ENCODE data around the gene DXO. TPM values are rescaled to one million over a fixed set of nuclear protein-coding genes. Genes with fewer than 3 reads are reported as not detected.
A peak's percentile ranks its signal among the peaks of the same experiment; 100 is the strongest.

The DXO gene
- total RNA-seq, 2 experiments from 2014 or later = 13.0 to 13.1 TPM

GRCh38 chr6:31946370-31946885, 25.5 kb downstream of the DXO start:
- ChIA-PET CTCF (no interaction called here), POLR2A (interaction anchor here (1.2 kb wide), 1 partner anchor 12 kb away, joined by 4 read pairs; no protein-coding TSS in a partner anchor)
- Mint-ChIP-seq H3K9me3 (no peaks in the 10 kb centered on the region), H3K27me3 (peaks cover 8% of the 10 kb centered on the region), H3K4me1 (ENCODE audit: low read depth) (peaks cover 4% of the 10 kb centered on the region), H3K27ac (no peak overlapping the region), H3K36me3 (ENCODE audit: low read depth) (no peaks in the 10 kb centered on the region), H3K4me3 (no peak overlapping the region)
- DNase-seq = no peak
- intact Hi-C loops (cut with micrococcal nuclease) = no loop called here
- no peak for ATAC-seq
- no peak for TF ChIP-seq CTCF (IDR thresholded peaks at IDR 0.05)

GRCh38 chr6:31945507-31946369, 26.2 kb downstream of the DXO start, which contains the start of gene CFB:
CFB (plus strand) TSS chr6:31946095; CDS start chr6:31946222, 127 bp downstream.
- POLR2A ChIA-PET = interaction anchor here (0.7 to 1.2 kb wide), 4 partner anchors 12 to 48 kb away, joined by 3 to 4 read pairs (median 4); partner anchors contain the start of genes DXO and EHMT2
- CTCF ChIA-PET = interaction anchor here (0.7 to 0.9 kb wide), 2 partner anchors 11 to 173 kb away, joined by 3 to 4 read pairs; no protein-coding TSS in a partner anchor
- ATAC-seq = peak; percentile 45
- H3K4me3 Mint-ChIP-seq = no peak within 1 kb of the TSS
- TF ChIP-seq CTCF (IDR thresholded peaks at IDR 0.05) = no peak
- H3K9me3 Mint-ChIP-seq = no peaks in the 10 kb centered on the region
- intact Hi-C loops (cut with micrococcal nuclease) = no loop called here
- peak; percentile 10 for DNase-seq
- no peak within 1 kb of the TSS for H3K27ac Mint-ChIP-seq
- peaks cover 4% of the 10 kb centered on the region for H3K4me1 Mint-ChIP-seq (ENCODE audit: low read depth)
- H3K36me3 Mint-ChIP-seq (ENCODE audit: low read depth) = no peaks in the 10 kb centered on the region
- peaks cover 8% of the 10 kb centered on the region for H3K27me3 Mint-ChIP-seq

- Mint-ChIP-seq H3K36me3 (ENCODE audit: low read depth) (no peaks in the 10 kb centered on the region), H3K4me1 (ENCODE audit: low read depth) (peaks cover 4% of the 10 kb centered on the region), H3K27ac (no peak overlapping the region), H3K27me3 (peaks cover 8% of the 10 kb centered on the region), H3K4me3 (no peak overlapping the region), H3K9me3 (no peaks in the 10 kb centered on the region)
- no peak for TF ChIP-seq CTCF (IDR thresholded peaks at IDR 0.05)
- ATAC-seq (no peak), DNase-seq (no peak)
- ChIA-PET POLR2A (interaction anchor here (0.7 to 1.2 kb wide), 4 partner anchors 13 to 48 kb away, joined by 3 to 4 read pairs (median 4); partner anchors contain the start of genes DXO and EHMT2), CTCF (interaction anchor here (0.7 to 0.9 kb wide), 2 partner anchors 12 to 174 kb away, joined by 3 to 4 read pairs; no protein-coding TSS in a partner anchor)
- intact Hi-C loops (cut with micrococcal nuclease) = no loop called here
These were observed 26.8 kb downstream of the DXO start for GRCh38 chr6:31945154-31945506.

- no peak overlapping the region for H3K4me3 Mint-ChIP-seq
- ChIA-PET CTCF (interaction anchor here (0.9 kb wide), 1 partner anchor 9 kb away, joined by 3 read pairs; no protein-coding TSS in a partner anchor), POLR2A (interaction anchor here (1.6 kb wide), 1 partner anchor 8 kb away, joined by 7 read pairs; no protein-coding TSS in a partner anchor)
- DNase-seq (no peak), ATAC-seq (no peak)
- no peak overlapping the region for H3K27ac Mint-ChIP-seq
- TF ChIP-seq CTCF (IDR thresholded peaks at IDR 0.05) = no peak
- intact Hi-C loops (cut with micrococcal nuclease) = no loop called here
- H3K27me3 Mint-ChIP-seq = peaks cover 8% of the 10 kb centered on the region
- H3K4me1 Mint-ChIP-seq (ENCODE audit: low read depth) = peaks cover 4% of the 10 kb centered on the region
- H3K36me3 Mint-ChIP-seq (ENCODE audit: low read depth) = no peaks in the 10 kb centered on the region
- no peaks in the 10 kb centered on the region for H3K9me3 Mint-ChIP-seq
These were observed 28.2 kb downstream of the DXO start for GRCh38 chr6:31943742-31944141.

Data from activated CD8-positive, alpha-beta T cell treated with anti-CD3 and anti-CD28 coated beads for 36 hours (primary cell).